CD4-positive, alpha-beta memory T cell (primary cell): ENCODE results near the gene KRT84. TPM values are rescaled to one million over a fixed set of nuclear protein-coding genes. Genes with fewer than 3 reads are reported as not detected.
A peak's percentile ranks its signal among the peaks of the same experiment; 100 is the strongest.

Experiments
- CTCF ChIA-PET: fragments of 350-600 bp; sonication (Branson Sonifier 250); formaldehyde crosslinking; loops from one replicate; lab custom pipeline; 2021; ENCODE audit warnings: inconsistent platforms; ENCODE audit not compliant: partially characterized antibody; lab: Charles Lee
- POLR2A ChIA-PET: fragments of 350-600 bp; sonication (Branson Sonifier 250); formaldehyde crosslinking; loops from one replicate; lab custom pipeline; 2021; ENCODE audit not compliant: partially characterized antibody; lab: Charles Lee
- DNase-seq, 5 donors: peaks; one replicate each; pipeline versions ENCODE4 v3.0.0 to v3.0.0-alpha.2; 2020 to 2022; ENCODE audit warnings: mixed read lengths in 1 of 5
- H3K27ac ChIP-seq: one replicate; pipeline ENCODE4 v1.7.0; 2013; ENCODE audit warnings: low read depth, low read length
- H3K27me3 ChIP-seq: 2 replicates; pipeline ENCODE4 v1.7.0; 2013; ENCODE audit warnings: mild to moderate bottlenecking, low read length, moderate library complexity; ENCODE audit not compliant: insufficient read depth
- H3K36me3 ChIP-seq: 2 replicates; pipeline ENCODE4 v1.7.0; 2013; ENCODE audit warnings: mild to moderate bottlenecking, low read length, moderate library complexity; ENCODE audit not compliant: insufficient read depth
- H3K4me1 ChIP-seq: 2 replicates; pipeline ENCODE4 v1.7.0; 2013; ENCODE audit warnings: mild to moderate bottlenecking, low read length, moderate library complexity; ENCODE audit not compliant: insufficient read depth
- H3K4me3 ChIP-seq, 2 donors: one replicate each; pipeline ENCODE4 v1.7.0; 2013; ENCODE audit warnings: low read length in 2 of 2, mild to moderate bottlenecking in 1 of 2
- H3K9me3 ChIP-seq, 2 donors: one replicate each; pipeline ENCODE4 v1.7.0; 2013; ENCODE audit warnings: low read length in 2 of 2, control low read depth in 1 of 2; ENCODE audit not compliant: control insufficient read depth in 1 of 2
- H3K27ac Mint-ChIP-seq, 7 donors: one replicate each; pipeline ENCODE4 v1.8.0; 2020 to 2021; ENCODE audit warnings: mixed read lengths in 7 of 7, mild to moderate bottlenecking in 6 of 7, inconsistent platforms in 3 of 7, moderate library complexity in 3 of 7
- H3K27me3 Mint-ChIP-seq, 2 donors: one replicate each; pipeline ENCODE4 v1.8.0; 2020 to 2021; ENCODE audit warnings: mixed read lengths in 2 of 2
- H3K36me3 Mint-ChIP-seq, 2 donors: one replicate each; pipeline ENCODE4 v1.8.0; 2020 to 2021; ENCODE audit warnings: mixed read lengths in 2 of 2, inconsistent platforms in 1 of 2, mild to moderate bottlenecking in 1 of 2
- H3K4me1 Mint-ChIP-seq, 4 donors: one replicate each; pipeline ENCODE4 v1.8.0; 2020 to 2021; ENCODE audit warnings: mixed read lengths in 4 of 4, mild to moderate bottlenecking in 1 of 4
- H3K4me3 Mint-ChIP-seq, 8 donors: one replicate each; pipeline ENCODE4 v1.8.0; 2020 to 2021; ENCODE audit warnings: mixed read lengths in 8 of 8, mild to moderate bottlenecking in 7 of 8, moderate library complexity in 6 of 8, inconsistent platforms in 3 of 8
- H3K9me3 Mint-ChIP-seq, 8 donors: one replicate each; pipeline ENCODE4 v1.8.0; 2020 to 2021; ENCODE audit warnings: mixed read lengths in 8 of 8, mild to moderate bottlenecking in 5 of 8, inconsistent platforms in 3 of 8, moderate library complexity in 1 of 8
- intact Hi-C: fragments of 100-400 bp; cut with micrococcal nuclease; formaldehyde crosslinking; loops from one replicate; pipeline ENCODE4 v1.15.1; 2023
- polyA plus RNA-seq, 2 donors: library from polyadenylated mRNA; unstranded; fragments of 300-500 nt; fragmentation: Illumina TruSeq; gene quantifications; one replicate each; pipeline ENCODE4 v1.2.3, GENCODE V29; 2021
- total RNA-seq, 2 experiments: library from RNA; stranded (reverse); gene quantifications; one replicate each; pipeline ENCODE4 v1.2.3, GENCODE V29; 2021

Gene KRT84
- total and polyA plus RNA-seq, 4 experiments from 2014 or later = not detected

GRCh38 chr12:52342781-52343490 lies 42.5 kb downstream of the KRT84 start:
- no peak overlapping the region for H3K4me3 ChIP-seq
- intact Hi-C loops = no loop called here
- no peaks in the 10 kb centered on the region for H3K9me3 ChIP-seq
- no peak overlapping the region for H3K27ac ChIP-seq
- CTCF ChIA-PET = interaction anchor here (1.0 kb wide), 1 partner anchor 537 kb away, joined by 3 read pairs; no protein-coding TSS in a partner anchor
- no peaks in the 10 kb centered on the region for H3K4me1 Mint-ChIP-seq
- POLR2A ChIA-PET = no interaction called here
- H3K36me3 ChIP-seq = no peaks in the 10 kb centered on the region
- H3K27me3 Mint-ChIP-seq = peaks cover 4 to 8% of the 10 kb centered on the region in 2 donors
- no peaks in the 10 kb centered on the region for H3K36me3 Mint-ChIP-seq
- H3K4me3 Mint-ChIP-seq = no peak overlapping the region
- H3K4me1 ChIP-seq = no peaks in the 10 kb centered on the region
- no peak overlapping the region for H3K27ac Mint-ChIP-seq
- no peak for DNase-seq
- no peaks in the 10 kb centered on the region for H3K27me3 ChIP-seq
- H3K9me3 Mint-ChIP-seq = peaks cover 0 to 3% (median 0%) of the 10 kb centered on the region in 8 donors

- Histone ChIP-seq H3K4me3 (no peak overlapping the region), H3K4me1 (no peaks in the 10 kb centered on the region), H3K27me3 (no peaks in the 10 kb centered on the region), H3K27ac (no peak overlapping the region), H3K36me3 (no peaks in the 10 kb centered on the region), H3K9me3 (peaks cover 0 to 5% of the 10 kb centered on the region in 2 donors)
- intact Hi-C loops = no loop called here
- ChIA-PET POLR2A (no interaction called here), CTCF (interaction anchor here (2.3 kb wide), 1 partner anchor 16 kb away, joined by 8 read pairs; no protein-coding TSS in a partner anchor)
- H3K4me3 Mint-ChIP-seq = no peak overlapping the region
- peaks cover 6 to 8% of the 10 kb centered on the region in 2 donors for H3K27me3 Mint-ChIP-seq
- no peak for DNase-seq
- no peak overlapping the region for H3K27ac Mint-ChIP-seq
- no peaks in the 10 kb centered on the region for H3K4me1 Mint-ChIP-seq
- H3K9me3 Mint-ChIP-seq = peaks cover 0 to 7% (median 2%) of the 10 kb centered on the region in 8 donors
- no peaks in the 10 kb centered on the region for H3K36me3 Mint-ChIP-seq
Observed at GRCh38 chr12:52341066-52341580, 44.3 kb downstream of the KRT84 start.

- H3K4me3 Mint-ChIP-seq = no peak overlapping the region
- POLR2A ChIA-PET = no interaction called here
- H3K36me3 ChIP-seq = no peaks in the 10 kb centered on the region
- no peaks in the 10 kb centered on the region for H3K27me3 ChIP-seq
- peaks cover 9 to 11% of the 10 kb centered on the region in 2 donors for H3K27me3 Mint-ChIP-seq
- no peaks in the 10 kb centered on the region for H3K4me1 ChIP-seq
- H3K27ac Mint-ChIP-seq = peak overlapping the region in 1 of 7 donors; percentile 23
- H3K4me3 ChIP-seq = no peak overlapping the region
- CTCF ChIA-PET = interaction anchor here (3.8 kb wide), 1 partner anchor 12 kb away, joined by 19 read pairs; no protein-coding TSS in a partner anchor
- peaks cover 0 to 5% of the 10 kb centered on the region in 2 donors for H3K9me3 ChIP-seq
- H3K4me1 Mint-ChIP-seq = no peaks in the 10 kb centered on the region
- H3K27ac ChIP-seq = no peak overlapping the region
- no peak for DNase-seq
- intact Hi-C loops = no loop called here
- H3K36me3 Mint-ChIP-seq = no peaks in the 10 kb centered on the region
- H3K9me3 Mint-ChIP-seq = peaks cover 0 to 9% (median 3%) of the 10 kb centered on the region in 8 donors
Observed at GRCh38 chr12:52338241-52338960, 47.1 kb downstream of the KRT84 start.

- Mint-ChIP-seq H3K4me1 (no peaks in the 10 kb centered on the region), H3K36me3 (no peaks in the 10 kb centered on the region), H3K27me3 (peaks cover 7 to 11% of the 10 kb centered on the region in 2 donors), H3K27ac (no peak overlapping the region), H3K4me3 (no peak overlapping the region), H3K9me3 (peaks cover 0 to 9% (median 3%) of the 10 kb centered on the region in 8 donors)
- Histone ChIP-seq H3K36me3 (no peaks in the 10 kb centered on the region), H3K27me3 (no peaks in the 10 kb centered on the region), H3K27ac (no peak overlapping the region), H3K4me1 (no peaks in the 10 kb centered on the region), H3K4me3 (no peak overlapping the region), H3K9me3 (peaks cover 0 to 5% of the 10 kb centered on the region in 2 donors)
- POLR2A ChIA-PET = no interaction called here
- no peak for DNase-seq
- intact Hi-C loops = no loop called here
- CTCF ChIA-PET = interaction anchor here (3.8 kb wide), 1 partner anchor 10 kb away, joined by 19 read pairs; no protein-coding TSS in a partner anchor
Observed at GRCh38 chr12:52337054-52337453, 48.4 kb downstream of the KRT84 start.

GRCh38 chr12:52336641-52337040 lies 48.8 kb downstream of the KRT84 start:
- no peak for DNase-seq
- Histone ChIP-seq H3K4me3 (no peak overlapping the region), H3K27ac (no peak overlapping the region), H3K4me1 (no peaks in the 10 kb centered on the region), H3K36me3 (no peaks in the 10 kb centered on the region), H3K27me3 (no peaks in the 10 kb centered on the region), H3K9me3 (peaks cover 0 to 5% of the 10 kb centered on the region in 2 donors)
- Mint-ChIP-seq H3K27ac (no peak overlapping the region), H3K27me3 (peaks cover 5 to 11% of the 10 kb centered on the region in 2 donors), H3K4me1 (no peaks in the 10 kb centered on the region), H3K36me3 (no peaks in the 10 kb centered on the region), H3K4me3 (no peak overlapping the region), H3K9me3 (peaks cover 0 to 9% (median 3%) of the 10 kb centered on the region in 8 donors)
- POLR2A ChIA-PET = no interaction called here
- CTCF ChIA-PET = interaction anchor here (3.8 kb wide), 1 partner anchor 10 kb away, joined by 19 read pairs; no protein-coding TSS in a partner anchor
- intact Hi-C loops = no loop called here

GRCh38 chr12:52335598-52336262 lies 49.7 kb downstream of the KRT84 start:
- Mint-ChIP-seq H3K4me3 (no peak overlapping the region), H3K27ac (peak overlapping the region in 1 of 7 donors; percentile 43), H3K27me3 (peaks cover 3 to 11% of the 10 kb centered on the region in 2 donors), H3K36me3 (no peaks in the 10 kb centered on the region), H3K4me1 (no peaks in the 10 kb centered on the region), H3K9me3 (peaks cover 0 to 9% (median 3%) of the 10 kb centered on the region in 8 donors)
- ChIA-PET POLR2A (no interaction called here), CTCF (interaction anchor here (3.8 kb wide), 1 partner anchor 9 kb away, joined by 19 read pairs; no protein-coding TSS in a partner anchor)
- H3K27ac ChIP-seq = no peak overlapping the region
- no peak overlapping the region for H3K4me3 ChIP-seq
- no peaks in the 10 kb centered on the region for H3K4me1 ChIP-seq
- intact Hi-C loops = no loop called here
- no peak for DNase-seq
- H3K36me3 ChIP-seq = no peaks in the 10 kb centered on the region
- H3K9me3 ChIP-seq = peaks cover 0 to 5% of the 10 kb centered on the region in 2 donors
- H3K27me3 ChIP-seq = no peaks in the 10 kb centered on the region
